ENCODE measurements around the gene STEEP1.

- TF ChIP-seq CTCF (IDR thresholded peaks at IDR 0.05; ENCODE audit: poor library complexity, severe bottlenecking) (no peak), EZH2 (IDR thresholded peaks at IDR 0.05; ENCODE audit: borderline replicate concordance, insufficient read depth, low read length, poor library complexity, severe bottlenecking) (no peak), REST (IDR thresholded peaks at IDR 0.05; ENCODE audit: borderline replicate concordance) (no peak)
Observed at GRCh38 chrX:119497185-119497584, 68.0 kb downstream of the STEEP1 start.
